HFFc6 (cell line): ENCODE data around the gene CDKL2. TPM values are rescaled to one million over a fixed set of nuclear protein-coding genes. Genes with fewer than 3 reads are reported as not detected.
"Not testable (repeated sequence)": the region's sequence is repeated elsewhere in the genome, so short reads cannot be mapped to it uniquely, and the experiment has no call there.

Experiments
- DNase-seq: peaks from one replicate; pipeline ENCODE4 v3.0.0-alpha.2; 2018
- H3K27ac Mint-ChIP-seq: 2 replicates; pipeline ENCODE4 v1.8.0; 2020; ENCODE audit warnings: mild to moderate bottlenecking, mixed read lengths
- H3K27me3 Mint-ChIP-seq: 2 replicates; pipeline ENCODE4 v1.8.0; 2021; ENCODE audit warnings: mild to moderate bottlenecking, moderate library complexity, mixed read lengths; ENCODE audit not compliant: insufficient read depth
- H3K36me3 Mint-ChIP-seq: 2 replicates; pipeline ENCODE4 v1.8.0; 2021; ENCODE audit warnings: low read depth, mixed read lengths
- H3K4me1 Mint-ChIP-seq: 2 replicates; pipeline ENCODE4 v1.8.0; 2020; ENCODE audit warnings: low read depth, mixed read lengths
- H3K4me3 Mint-ChIP-seq: 2 replicates; pipeline ENCODE4 v1.8.0; 2020; ENCODE audit warnings: mild to moderate bottlenecking, moderate library complexity, mixed read lengths
- H3K9me3 Mint-ChIP-seq: 2 replicates; pipeline ENCODE4 v1.8.0; 2020; ENCODE audit warnings: mild to moderate bottlenecking, mixed read lengths
- CTCF ChIP-seq: fragments of 200-600 bp; sonication (generic); IDR thresholded peaks from 2 replicates; pipeline ENCODE4 v1.5.0; 2021; ENCODE audit warnings: antibody characterized with exemption, mild to moderate bottlenecking
- total RNA-seq, 6 experiments: library from RNA; stranded (reverse); fragmentation: NEBNext Ultra II Directional; extraction: Animal tissue kit (Norgen Biotek cat#: 25700); gene quantifications; 2 replicates in 1 of 6; 3 replicates in 5 of 6; pipeline ENCODE4 v1.2.3, GENCODE V29; 2021

CDKL2 gene
- total RNA-seq, 6 experiments from 2014 or later: 0.14 to 0.38 (median 0.19) TPM

GRCh38 chr4:75666299-75666698 is 36.0 kb upstream of the CDKL2 start:
- no peak overlapping the region for H3K4me3 Mint-ChIP-seq
- TF ChIP-seq CTCF: no peak
- H3K4me1 Mint-ChIP-seq: peaks cover 71% of the 10 kb centered on the region
- H3K36me3 Mint-ChIP-seq: no peaks in the 10 kb centered on the region
- DNase-seq: no peak
- no peaks in the 10 kb centered on the region for H3K27me3 Mint-ChIP-seq
- H3K27ac Mint-ChIP-seq: no peak overlapping the region
- H3K9me3 Mint-ChIP-seq: no peaks in the 10 kb centered on the region

GRCh38 chr4:75664604-75665003 is 34.3 kb upstream of the CDKL2 start:
- DNase-seq, H3K4me3 Mint-ChIP-seq, H3K27ac Mint-ChIP-seq, H3K27me3 Mint-ChIP-seq, H3K9me3 Mint-ChIP-seq, H3K36me3 Mint-ChIP-seq: not testable (repeated sequence)
- peaks cover 75% of the 10 kb centered on the region for H3K4me1 Mint-ChIP-seq

GRCh38 chr4:75662626-75663025 is 32.3 kb upstream of the CDKL2 start:
- TF ChIP-seq CTCF: no peak
- Mint-ChIP-seq H3K4me1 (peaks cover 69% of the 10 kb centered on the region), H3K4me3 (no peak overlapping the region), H3K36me3 (peaks cover 18% of the 10 kb centered on the region), H3K27ac (no peak overlapping the region), H3K9me3 (no peaks in the 10 kb centered on the region), H3K27me3 (0 out of 2 replicates have a peak, but pooled peaks cover 4% of the 10 kb centered on the region)
- no peak for DNase-seq

GRCh38 chr4:75660491-75660890 is 30.2 kb upstream of the CDKL2 start:
- Mint-ChIP-seq H3K4me1 (peaks cover 48% of the 10 kb centered on the region), H3K9me3 (no peaks in the 10 kb centered on the region), H3K27me3 (0 out of 2 replicates have a peak, but pooled peaks cover 4% of the 10 kb centered on the region), H3K4me3 (no peak overlapping the region), H3K27ac (no peak overlapping the region), H3K36me3 (peaks cover 22% of the 10 kb centered on the region)
- DNase-seq: no peak
- TF ChIP-seq CTCF: no peak

DNA sequence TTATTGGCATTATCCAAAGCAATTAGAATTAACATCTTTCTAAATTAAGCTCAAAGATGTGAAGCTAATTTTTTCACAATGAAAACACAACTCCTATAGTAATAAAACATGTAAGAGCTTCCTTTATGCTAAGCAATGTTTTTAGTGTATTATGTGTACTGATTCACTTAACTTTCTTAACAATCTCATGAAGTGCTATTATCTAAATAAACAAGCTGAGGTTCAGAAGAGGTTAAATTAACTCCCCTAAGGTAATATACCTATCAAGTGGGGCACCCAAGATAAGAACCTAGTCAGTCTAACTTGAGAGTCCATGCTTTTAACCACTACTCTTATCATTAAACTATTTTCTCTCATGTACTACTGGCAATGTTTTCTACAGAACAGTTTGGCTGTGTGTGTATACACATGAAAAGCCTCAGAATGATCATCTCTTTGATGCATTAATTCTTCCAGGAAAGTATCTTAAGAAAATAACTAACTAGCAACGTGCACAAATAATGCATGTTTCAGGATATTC is 29.2 kb upstream of the CDKL2 start:
- no peak for DNase-seq
- H3K4me3 Mint-ChIP-seq: peak overlapping the region; percentile 32; the same call in 1 of the 2 replicates
- no peak for TF ChIP-seq CTCF
- H3K9me3 Mint-ChIP-seq: no peaks in the 10 kb centered on the region
- H3K4me1 Mint-ChIP-seq: peaks cover 46% of the 10 kb centered on the region
- H3K36me3 Mint-ChIP-seq: peaks cover 22% of the 10 kb centered on the region
- 0 out of 2 replicates have a peak, but pooled peaks cover 4% of the 10 kb centered on the region for H3K27me3 Mint-ChIP-seq
- peak overlapping the region; percentile 68 for H3K27ac Mint-ChIP-seq

- H3K4me3 Mint-ChIP-seq: peak overlapping the region; percentile 32
- no peak for TF ChIP-seq CTCF
- H3K4me1 Mint-ChIP-seq: peaks cover 52% of the 10 kb centered on the region
- 0 out of 2 replicates have a peak, but pooled peaks cover 4% of the 10 kb centered on the region for H3K27me3 Mint-ChIP-seq
- DNase-seq: peak; percentile 37
- H3K36me3 Mint-ChIP-seq: peaks cover 22% of the 10 kb centered on the region
- H3K27ac Mint-ChIP-seq: peak overlapping the region; percentile 68
- no peaks in the 10 kb centered on the region for H3K9me3 Mint-ChIP-seq
Measured at GRCh38 chr4:75658876-75659275, 28.5 kb upstream of the CDKL2 start.
